ENCODE measurements around the gene DOCK11. TPM values are rescaled to one million over a fixed set of nuclear protein-coding genes. Genes with fewer than 3 reads are reported as not detected.

The DOCK11 gene
- polyA plus RNA-seq, 3 donors from 2014 or later, result 27.9 to 48.8 (median 28.9) TPM

DNA sequence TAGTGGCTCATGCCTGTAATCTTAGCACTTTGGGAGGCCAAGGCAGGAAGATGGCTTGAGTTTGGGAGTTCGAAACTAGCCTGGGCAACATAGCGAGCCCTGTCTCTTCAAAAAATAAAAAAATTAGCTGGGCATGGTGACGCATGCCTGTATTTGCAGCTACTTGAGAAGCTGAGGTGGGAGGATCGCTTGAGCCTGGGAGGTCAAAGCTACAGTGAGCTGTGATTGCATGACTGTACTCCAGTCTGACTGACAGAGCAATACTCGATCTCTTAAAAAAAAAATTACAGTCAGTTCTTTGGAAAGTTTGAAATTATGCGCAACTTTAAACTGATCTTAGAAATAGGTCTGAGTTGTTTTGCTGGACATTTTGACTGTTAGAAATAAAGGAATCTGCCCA lies 55.8 kb downstream of the DOCK11 start:
- peaks cover 0 to 12% (median 0%) of the 10 kb centered on the region in 3 donors for H3K36me3 Mint-ChIP-seq
- H3K4me3 Mint-ChIP-seq, result no peak overlapping the region
- H3K27ac Mint-ChIP-seq, result no peak overlapping the region
- peaks cover 0 to 9% of the 10 kb centered on the region in 2 donors for H3K4me1 Mint-ChIP-seq
- H3K9me3 Mint-ChIP-seq, result no peaks in the 10 kb centered on the region
- DNase-seq, result no peak
- peaks cover 0 to 3% (median 1%) of the 10 kb centered on the region in 3 donors for H3K27me3 Mint-ChIP-seq (ENCODE audit: low read depth in 3 of 3)

DNA sequence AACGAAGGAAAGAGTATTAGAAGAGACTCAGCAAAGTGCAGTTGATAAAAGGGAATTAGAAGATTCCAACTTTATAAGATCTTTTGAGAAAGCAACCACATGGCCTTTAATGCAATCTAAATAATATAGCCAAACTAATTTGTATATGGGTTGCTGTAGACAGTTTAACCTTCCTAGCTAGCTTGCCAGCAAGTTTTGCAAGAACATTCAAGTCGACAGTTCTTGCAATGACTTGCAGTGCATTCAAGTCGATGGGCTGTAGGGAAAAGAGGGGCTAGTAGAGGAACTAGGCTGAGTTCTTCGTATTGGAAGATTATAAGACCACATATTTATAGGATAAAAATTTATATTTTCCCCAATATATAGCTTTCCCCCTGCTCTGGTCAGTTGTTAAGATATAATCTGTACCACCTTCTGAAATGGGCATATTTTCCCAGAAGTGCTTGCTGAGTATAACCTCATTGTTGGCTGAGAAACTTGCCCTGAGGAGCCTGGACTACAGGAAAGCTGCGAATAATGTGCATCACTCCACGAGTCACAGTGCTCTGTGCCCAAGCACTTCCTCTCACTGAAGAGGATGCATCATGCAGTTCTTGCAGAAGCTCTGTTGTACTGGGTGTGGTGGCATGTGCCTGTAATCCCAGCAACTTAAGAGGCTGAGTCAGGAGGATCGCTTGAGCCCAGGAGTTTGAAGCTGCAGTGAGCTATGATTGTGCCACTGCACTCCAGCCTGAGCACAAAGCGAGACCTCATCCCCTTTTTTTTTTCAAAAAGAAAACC lies 56.7 kb downstream of the DOCK11 start:
- no peaks in the 10 kb centered on the region for H3K9me3 Mint-ChIP-seq
- no peak for DNase-seq
- peaks cover 0 to 9% of the 10 kb centered on the region in 2 donors for H3K4me1 Mint-ChIP-seq
- H3K27me3 Mint-ChIP-seq (ENCODE audit: low read depth in 3 of 3), result peaks cover 0 to 3% (median 3%) of the 10 kb centered on the region in 3 donors
- peak overlapping the region in 2 of 6 donors; percentile 45 to 59 for H3K27ac Mint-ChIP-seq
- peaks cover 0 to 20% (median 4%) of the 10 kb centered on the region in 3 donors for H3K36me3 Mint-ChIP-seq
- no peak overlapping the region for H3K4me3 Mint-ChIP-seq

DNA sequence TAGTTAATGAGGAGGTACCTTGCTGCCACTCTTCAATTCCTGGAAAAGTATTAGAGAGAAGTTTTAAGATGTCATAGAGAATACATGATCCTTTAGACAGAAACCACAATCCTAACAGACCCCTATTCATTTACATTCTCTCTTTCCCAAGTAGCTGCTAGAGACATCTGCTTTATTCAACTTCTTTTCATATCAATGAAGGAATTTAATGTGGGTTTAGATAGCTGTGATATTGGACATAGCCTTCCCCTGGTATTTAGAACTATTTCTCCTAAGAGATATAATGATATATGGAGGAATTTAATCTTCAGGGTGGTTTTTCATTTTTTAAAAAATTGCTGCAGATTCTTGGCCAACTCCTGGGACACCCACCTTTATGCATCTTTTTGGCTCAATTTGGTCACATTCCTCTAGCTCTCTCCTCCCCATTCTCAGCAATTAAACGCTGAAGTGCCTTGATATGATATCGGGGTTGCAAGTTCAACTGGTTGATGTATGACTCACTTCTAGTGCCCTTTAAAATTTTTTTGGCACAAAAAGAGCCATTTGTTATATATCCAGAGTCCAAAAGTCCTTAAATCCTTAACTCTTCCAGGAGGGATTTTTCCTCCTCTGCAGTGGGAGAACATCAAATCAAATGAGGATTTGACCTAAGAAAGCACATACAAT lies 57.6 kb downstream of the DOCK11 start:
- Mint-ChIP-seq H3K36me3 (peaks cover 0 to 15% (median 4%) of the 10 kb centered on the region in 3 donors), H3K27ac (peak overlapping the region in 2 of 6 donors; percentile 18 to 45), H3K4me1 (peaks cover 0 to 9% of the 10 kb centered on the region in 2 donors), H3K27me3 (ENCODE audit: low read depth in 3 of 3) (peaks cover 0 to 3% (median 3%) of the 10 kb centered on the region in 3 donors), H3K4me3 (no peak overlapping the region), H3K9me3 (no peaks in the 10 kb centered on the region)
- DNase-seq, result no peak

DNA sequence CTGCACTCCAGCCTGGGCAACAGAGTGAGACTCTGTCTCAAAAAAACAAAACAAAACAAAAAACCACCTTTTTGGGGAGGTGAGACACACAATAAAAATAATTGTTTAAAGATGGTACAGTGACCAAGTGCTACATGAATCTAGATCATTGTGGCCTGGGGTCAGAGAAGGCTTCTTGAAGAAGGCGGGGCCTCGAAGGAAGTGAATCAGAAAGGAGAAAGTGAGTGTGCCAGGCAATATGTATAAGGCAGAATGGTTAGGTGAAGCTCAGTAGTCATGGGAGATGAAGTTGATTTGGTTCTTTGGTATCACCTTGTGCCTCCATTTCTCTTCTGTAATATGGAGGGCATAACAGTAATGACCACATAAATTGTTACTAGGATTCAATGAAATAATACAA lies 58.9 kb downstream of the DOCK11 start:
- Mint-ChIP-seq H3K4me1 (peaks cover 0 to 9% of the 10 kb centered on the region in 2 donors), H3K9me3 (no peaks in the 10 kb centered on the region), H3K36me3 (peaks cover 0 to 11% (median 4%) of the 10 kb centered on the region in 3 donors), H3K27ac (peak overlapping the region; percentile 1 to 72 (median 56)), H3K27me3 (ENCODE audit: low read depth in 3 of 3) (peaks cover 0 to 3% (median 3%) of the 10 kb centered on the region in 3 donors), H3K4me3 (no peak overlapping the region)
- no peak for DNase-seq

DNA sequence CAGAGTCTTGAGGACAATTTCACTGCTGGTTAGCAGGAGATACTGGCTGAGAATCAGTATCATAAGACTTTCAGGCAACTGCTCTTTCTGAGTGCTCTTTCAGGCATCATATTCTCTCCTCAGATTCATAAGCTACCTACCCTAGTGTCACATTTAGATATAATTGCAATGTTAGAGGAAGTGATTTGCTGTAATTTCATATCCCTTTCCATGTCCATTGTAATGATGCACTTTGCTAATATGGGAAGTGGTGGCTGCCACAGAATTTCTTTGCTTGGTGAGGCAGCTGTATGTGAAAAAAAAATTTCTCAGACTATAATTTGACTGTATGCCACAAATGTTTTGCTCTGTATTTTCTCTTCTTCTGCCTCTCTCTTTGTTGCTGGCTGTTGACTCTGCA lies 63.3 kb downstream of the DOCK11 start:
- DNase-seq, result no peak
- H3K4me3 Mint-ChIP-seq, result no peak overlapping the region
- H3K9me3 Mint-ChIP-seq, result no peaks in the 10 kb centered on the region
- peaks cover 0 to 3% (median 2%) of the 10 kb centered on the region in 3 donors for H3K27me3 Mint-ChIP-seq (ENCODE audit: low read depth in 3 of 3)
- H3K27ac Mint-ChIP-seq, result peak overlapping the region in 1 of 6 donors; percentile 21
- H3K36me3 Mint-ChIP-seq, result peaks cover 0 to 15% (median 7%) of the 10 kb centered on the region in 3 donors
- H3K4me1 Mint-ChIP-seq, result peaks cover 7 to 19% of the 10 kb centered on the region in 2 donors

DNA sequence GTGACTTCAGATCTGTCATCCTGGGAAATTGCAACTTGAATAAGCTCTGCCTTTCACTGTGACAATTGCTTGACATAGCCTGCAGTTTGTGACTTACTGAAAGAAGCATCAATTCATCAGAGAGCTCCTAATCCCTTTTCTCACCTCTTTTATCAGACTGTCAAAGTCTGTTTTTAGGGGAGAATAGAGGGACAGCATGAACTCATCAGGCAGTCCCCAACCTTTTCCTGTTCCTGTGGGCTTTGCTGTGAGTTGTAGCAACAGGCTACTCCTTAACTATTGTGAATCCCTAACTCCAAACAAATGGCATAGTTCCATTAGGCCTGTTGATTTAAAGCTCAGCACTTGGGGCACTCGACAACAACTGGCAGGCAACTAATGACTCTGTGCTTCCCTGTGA lies 64.9 kb downstream of the DOCK11 start:
- H3K9me3 Mint-ChIP-seq, result no peaks in the 10 kb centered on the region
- H3K27me3 Mint-ChIP-seq (ENCODE audit: low read depth in 3 of 3), result peaks cover 0 to 2% (median 2%) of the 10 kb centered on the region in 3 donors
- DNase-seq, result no peak
- peaks cover 0 to 15% (median 7%) of the 10 kb centered on the region in 3 donors for H3K36me3 Mint-ChIP-seq
- peak overlapping the region in 2 of 6 donors; percentile 15 to 21 for H3K27ac Mint-ChIP-seq
- H3K4me3 Mint-ChIP-seq, result no peak overlapping the region
- H3K4me1 Mint-ChIP-seq, result peaks cover 7 to 10% of the 10 kb centered on the region in 2 donors

DNA sequence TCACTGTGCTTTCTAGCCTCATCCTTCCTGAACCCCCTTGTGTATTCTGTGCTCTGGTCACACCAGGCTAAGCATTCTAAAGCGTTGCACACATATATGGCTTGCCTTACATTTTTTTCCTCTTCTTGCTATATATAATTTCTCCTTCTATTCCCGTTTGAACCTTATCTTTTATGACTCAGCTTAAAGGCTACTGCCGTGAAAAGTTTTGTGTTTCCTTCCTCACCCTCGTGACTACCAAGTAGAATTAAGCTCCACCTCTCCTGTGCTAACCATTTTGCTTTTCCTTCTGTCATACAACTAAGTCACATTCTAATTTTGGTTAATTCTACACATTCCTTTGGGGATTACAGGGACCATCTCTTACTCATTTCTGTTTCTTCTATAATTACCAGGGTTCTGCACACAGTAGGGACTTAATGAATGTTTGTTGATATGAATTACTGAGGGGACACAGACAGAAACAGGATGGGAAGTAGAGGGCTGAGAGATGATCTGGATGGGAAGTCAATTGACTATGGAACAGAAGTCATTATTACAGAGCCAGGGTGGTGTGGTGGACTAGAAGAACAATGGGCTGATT lies 67.1 kb downstream of the DOCK11 start:
- Mint-ChIP-seq H3K4me3 (no peak overlapping the region), H3K9me3 (no peaks in the 10 kb centered on the region), H3K4me1 (peaks cover 7 to 16% of the 10 kb centered on the region in 2 donors)

DNA sequence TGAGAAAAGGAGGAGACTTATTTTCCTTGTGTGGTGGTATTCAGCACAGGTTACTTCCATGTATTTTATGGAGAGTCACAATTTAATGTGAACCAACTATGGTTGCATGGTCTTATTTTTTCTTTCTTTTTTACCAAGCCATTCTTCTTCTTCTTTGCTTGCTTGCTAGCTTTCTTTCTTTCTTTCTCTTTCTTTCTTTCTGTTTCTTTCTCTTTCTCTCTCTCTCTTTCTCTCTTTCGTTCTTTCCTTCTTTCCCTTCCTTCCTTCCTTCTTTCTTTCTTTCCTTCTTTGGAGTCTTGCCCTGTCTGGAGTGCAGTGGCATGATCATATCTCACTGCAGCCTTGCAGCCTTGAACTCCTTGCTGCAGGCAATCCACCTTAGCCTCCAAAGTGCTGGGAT lies 68.9 kb downstream of the DOCK11 start:
- Mint-ChIP-seq H3K9me3 (no peaks in the 10 kb centered on the region), H3K27me3 (ENCODE audit: low read depth in 3 of 3) (peaks cover 0 to 2% (median 0%) of the 10 kb centered on the region in 3 donors), H3K27ac (peak overlapping the region in 1 of 6 donors; percentile 22), H3K4me3 (no peak overlapping the region), H3K36me3 (peaks cover 4 to 7% (median 4%) of the 10 kb centered on the region in 3 donors), H3K4me1 (peaks cover 7 to 16% of the 10 kb centered on the region in 2 donors)
- no peak for DNase-seq

More for the DNA sequence above, 67.1 kb downstream of the DOCK11 start:
- peaks cover 0 to 4% (median 4%) of the 10 kb centered on the region in 3 donors for H3K36me3 Mint-ChIP-seq
- H3K27ac Mint-ChIP-seq, result peak overlapping the region; percentile 8 to 72 (median 36)
- H3K27me3 Mint-ChIP-seq (ENCODE audit: low read depth in 3 of 3), result peaks cover 0 to 2% (median 0%) of the 10 kb centered on the region in 3 donors
- no peak for DNase-seq

DNA sequence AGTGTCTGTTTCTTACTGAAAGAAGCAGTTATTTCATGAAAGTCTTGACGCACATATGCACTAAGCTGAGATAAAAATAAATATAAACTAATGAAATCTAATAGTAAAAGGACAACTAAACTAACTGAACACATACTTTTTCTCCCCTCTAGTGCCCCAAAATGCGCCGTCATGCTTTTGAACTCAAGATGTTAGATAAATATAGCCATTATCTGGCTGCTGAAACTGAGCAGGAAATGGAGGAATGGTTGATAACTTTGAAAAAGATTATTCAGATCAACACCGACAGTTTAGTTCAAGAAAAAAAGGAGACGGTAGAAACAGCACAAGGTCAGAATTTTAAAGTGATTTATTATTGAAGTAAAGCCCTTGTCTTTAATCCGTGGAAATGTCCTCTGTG lies 70.2 kb downstream of the DOCK11 start:
- H3K4me1 Mint-ChIP-seq, result peaks cover 7 to 16% of the 10 kb centered on the region in 2 donors
- no peak overlapping the region for H3K4me3 Mint-ChIP-seq
- DNase-seq, result no peak
- peaks cover 0 to 2% (median 0%) of the 10 kb centered on the region in 3 donors for H3K27me3 Mint-ChIP-seq (ENCODE audit: low read depth in 3 of 3)
- no peaks in the 10 kb centered on the region for H3K9me3 Mint-ChIP-seq
- peaks cover 4 to 9% (median 4%) of the 10 kb centered on the region in 3 donors for H3K36me3 Mint-ChIP-seq
- H3K27ac Mint-ChIP-seq, result peak overlapping the region in 2 of 6 donors; percentile 15 to 48

DNA sequence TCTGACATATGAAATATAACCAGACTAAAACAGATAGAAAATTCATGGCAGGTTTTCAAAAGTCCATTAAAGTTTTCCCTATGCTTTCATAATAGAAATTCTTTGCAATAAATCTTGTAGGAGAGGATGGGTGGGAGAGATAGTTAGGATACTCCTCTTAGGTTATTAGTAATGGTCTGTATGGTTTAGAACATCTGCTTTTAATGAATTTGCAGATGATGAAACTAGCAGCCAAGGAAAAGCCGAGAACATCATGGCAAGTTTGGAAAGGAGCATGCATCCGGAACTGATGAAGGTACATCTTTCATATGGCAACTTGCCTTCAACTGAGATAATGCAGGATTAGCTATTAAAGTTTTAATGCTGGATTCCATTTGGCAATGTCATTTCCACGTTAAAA lies 70.7 kb downstream of the DOCK11 start:
- peaks cover 4 to 12% (median 4%) of the 10 kb centered on the region in 3 donors for H3K36me3 Mint-ChIP-seq
- H3K4me1 Mint-ChIP-seq, result peaks cover 7 to 16% of the 10 kb centered on the region in 2 donors
- H3K27ac Mint-ChIP-seq, result peak overlapping the region in 2 of 6 donors; percentile 15 to 48
- no peak overlapping the region for H3K4me3 Mint-ChIP-seq
- DNase-seq, result no peak
- H3K27me3 Mint-ChIP-seq (ENCODE audit: low read depth in 3 of 3), result peaks cover 0 to 2% (median 0%) of the 10 kb centered on the region in 3 donors
- no peaks in the 10 kb centered on the region for H3K9me3 Mint-ChIP-seq

DNA sequence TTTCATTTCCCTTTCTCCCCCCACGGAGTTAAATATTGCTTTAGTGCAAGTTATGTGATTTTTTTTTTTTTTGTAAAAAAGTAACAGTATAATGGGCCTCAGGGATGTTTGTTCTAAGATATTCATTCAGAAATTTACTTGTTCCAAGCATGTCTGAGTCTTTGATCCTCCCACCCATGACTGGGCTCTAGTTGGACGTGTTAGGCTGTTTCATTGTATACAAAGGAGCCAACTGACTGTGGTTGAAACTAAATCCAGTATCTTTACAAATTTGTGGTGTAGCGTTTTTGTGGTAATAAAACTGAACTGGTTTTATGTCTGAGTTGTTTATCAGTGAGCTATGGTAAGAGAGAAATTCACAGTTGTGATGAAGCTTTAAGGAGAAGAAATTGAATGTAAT lies 74.1 kb downstream of the DOCK11 start:
- DNase-seq, result no peak
- Mint-ChIP-seq H3K4me1 (peaks cover 0 to 6% of the 10 kb centered on the region in 2 donors), H3K27ac (peak overlapping the region in 2 of 6 donors; percentile 47 to 62), H3K36me3 (peaks cover 0 to 17% (median 7%) of the 10 kb centered on the region in 3 donors), H3K4me3 (no peak overlapping the region), H3K9me3 (no peaks in the 10 kb centered on the region), H3K27me3 (ENCODE audit: low read depth in 3 of 3) (peaks cover 0 to 1% (median 0%) of the 10 kb centered on the region in 3 donors)

DNA sequence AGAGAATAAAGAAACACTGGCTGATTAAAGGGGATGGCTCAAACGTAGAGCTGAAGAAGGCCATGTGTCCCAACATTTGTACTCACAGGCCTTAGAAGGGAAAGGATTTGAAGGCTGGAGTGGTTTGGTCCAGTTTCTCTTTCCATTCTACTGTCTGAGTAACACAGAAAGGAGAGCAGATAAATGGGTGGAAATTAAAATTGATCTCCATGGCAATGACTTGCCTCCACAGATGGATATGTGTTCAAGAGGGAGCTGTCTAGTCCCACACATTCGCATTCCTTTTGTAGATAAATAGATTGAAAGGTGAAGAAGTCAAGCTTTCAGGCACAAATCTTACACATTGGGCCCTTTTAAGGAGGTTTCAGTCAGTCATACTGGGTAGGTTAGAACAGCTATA lies 74.6 kb downstream of the DOCK11 start:
- Mint-ChIP-seq H3K27ac (no peak overlapping the region), H3K36me3 (peaks cover 0 to 17% (median 7%) of the 10 kb centered on the region in 3 donors), H3K27me3 (ENCODE audit: low read depth in 3 of 3) (peaks cover 0 to 1% (median 0%) of the 10 kb centered on the region in 3 donors), H3K4me3 (no peak overlapping the region), H3K9me3 (no peaks in the 10 kb centered on the region), H3K4me1 (peaks cover 0 to 6% of the 10 kb centered on the region in 2 donors)
- no peak for DNase-seq

DNA sequence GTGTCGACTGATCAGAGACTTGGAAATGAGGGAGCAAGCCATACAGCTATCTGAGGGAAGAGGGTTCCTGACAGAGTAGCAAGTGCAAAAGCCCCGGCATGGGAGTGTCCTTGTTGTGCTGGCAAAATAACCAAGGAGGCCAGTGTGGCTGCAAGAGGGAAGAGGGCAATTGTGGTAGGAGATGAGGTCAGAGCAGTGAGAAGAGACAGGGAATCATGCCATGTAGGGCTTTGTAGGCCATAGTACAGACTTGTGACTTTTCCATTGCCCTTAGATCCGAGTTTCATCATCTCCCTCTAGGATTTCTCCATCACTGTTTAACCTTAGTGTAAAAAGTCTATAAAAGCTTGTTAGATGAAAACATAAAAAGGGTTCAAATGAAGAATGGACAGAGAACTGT lies 76.2 kb downstream of the DOCK11 start:
- no peaks in the 10 kb centered on the region for H3K4me1 Mint-ChIP-seq
- no peak for DNase-seq
- H3K27ac Mint-ChIP-seq, result no peak overlapping the region
- H3K27me3 Mint-ChIP-seq (ENCODE audit: low read depth in 3 of 3), result peaks cover 0 to 1% (median 0%) of the 10 kb centered on the region in 3 donors
- H3K36me3 Mint-ChIP-seq, result peaks cover 0 to 17% (median 7%) of the 10 kb centered on the region in 3 donors
- no peaks in the 10 kb centered on the region for H3K9me3 Mint-ChIP-seq
- no peak overlapping the region for H3K4me3 Mint-ChIP-seq

All from immature natural killer cell (primary cell).